ENCODE data around the gene CUX1.
"Not testable (repeated sequence)": the region's sequence is repeated elsewhere in the genome, so short reads cannot be mapped to it uniquely, and the experiment has no call there.

The CUX1 gene

DNA sequence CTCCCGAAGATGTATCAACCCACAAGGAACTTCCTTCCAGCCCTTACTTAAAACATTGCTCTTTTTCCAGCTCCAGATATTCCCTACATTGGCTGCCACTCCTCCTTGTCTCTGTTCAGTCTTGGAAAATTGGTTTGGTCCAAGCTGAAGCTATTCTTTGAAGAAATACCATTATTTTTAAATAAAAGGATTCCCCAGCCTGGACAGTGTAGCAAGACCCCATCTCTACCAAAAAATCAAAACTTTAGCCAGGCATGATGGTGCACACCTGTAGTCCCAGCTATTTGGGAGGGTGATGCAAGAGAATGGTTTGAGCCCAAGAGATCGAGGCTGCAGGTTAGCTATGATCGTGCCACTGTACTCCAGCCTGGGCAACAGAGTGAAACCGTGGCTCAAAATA, 159.8 kb downstream of the CUX1 start:
- FAIRE-seq = no peak
- no peak for DNase-seq (ENCODE audit: insufficient read length, low spot score)
- no peak for TF ChIP-seq PAX5 (IDR thresholded peaks at IDR 0.05; ENCODE audit: insufficient read depth, low read length, severe bottlenecking)
- TF ChIP-seq SPI1 (IDR thresholded peaks at IDR 0.05; ENCODE audit: low read depth, low read length) = no peak
- no peak for TF ChIP-seq TAF1 (IDR thresholded peaks at IDR 0.05; ENCODE audit: low read depth, low read length)
- no peak for TF ChIP-seq POU2F2 (IDR thresholded peaks at IDR 0.05; ENCODE audit: low read depth, low read length)
- no peak for TF ChIP-seq POLR2A (IDR thresholded peaks at IDR 0.05; ENCODE audit: low read depth, low read length)
- no peak for TF ChIP-seq POLR2AphosphoS5 (IDR thresholded peaks at IDR 0.05; ENCODE audit: low read depth, low read length)

DNA sequence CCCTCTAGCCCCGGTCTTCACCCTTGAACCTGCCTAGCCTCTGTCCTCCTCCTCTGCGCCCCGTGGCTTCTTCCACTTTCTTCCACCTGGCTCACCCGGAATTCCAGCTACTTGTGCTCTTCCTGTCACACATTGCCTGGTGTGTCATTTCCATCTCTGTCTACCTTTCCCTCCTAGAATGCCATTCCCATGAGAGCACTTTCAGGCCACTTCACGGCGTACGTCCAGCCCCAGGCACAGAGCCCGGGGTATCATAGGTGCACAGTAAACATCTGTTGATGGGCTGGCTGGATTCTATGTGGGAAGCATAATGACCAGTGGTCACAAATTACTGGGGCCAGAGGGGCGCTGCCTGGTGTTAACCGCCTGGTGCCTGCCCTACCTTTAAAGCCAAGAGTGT, 161.3 kb downstream of the CUX1 start:
- DNase-seq (ENCODE audit: insufficient read length, low spot score) = no peak
- FAIRE-seq = no peak
- no peak for TF ChIP-seq TAF1 (IDR thresholded peaks at IDR 0.05; ENCODE audit: low read depth, low read length)

DNA sequence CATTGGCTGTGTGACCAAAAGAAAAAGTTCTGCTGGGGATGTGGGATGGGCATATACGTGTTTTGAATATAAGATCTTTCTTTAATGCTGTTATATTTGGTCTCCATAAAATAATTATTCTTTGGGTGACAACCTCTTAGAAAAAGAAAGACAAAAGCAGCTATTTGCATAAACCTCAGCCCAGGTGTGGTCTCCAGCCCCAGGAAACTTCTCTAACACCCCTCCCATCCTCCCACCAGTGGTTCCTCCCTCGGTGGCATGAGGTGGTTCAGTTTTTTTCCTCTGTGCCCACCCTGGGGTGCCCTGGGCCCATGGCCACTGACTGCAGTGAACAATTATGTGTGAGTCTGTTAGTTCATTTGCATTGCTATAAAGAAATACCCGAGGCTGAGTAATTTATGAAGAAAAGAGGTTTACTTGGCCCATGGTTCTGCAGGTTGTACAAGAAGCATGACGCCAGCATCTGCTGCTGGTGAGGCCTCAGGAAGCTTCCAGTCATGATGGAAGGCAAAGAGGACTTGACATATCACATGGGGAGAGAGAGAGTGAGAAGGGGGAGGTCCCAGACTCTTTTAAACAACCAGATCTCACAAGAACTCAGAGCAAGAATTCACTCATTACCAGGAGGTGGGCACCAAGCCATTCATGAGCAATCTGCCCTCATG, 165.9 kb downstream of the CUX1 start:
- peak; percentile 56; the same call in 1 of the 2 replicates for TF ChIP-seq POU2F2 (IDR thresholded peaks at IDR 0.05; ENCODE audit: low read depth, low read length)
- TF ChIP-seq TAF1 (IDR thresholded peaks at IDR 0.05; ENCODE audit: low read depth, low read length) = no peak
- FAIRE-seq = no peak
- no peak for DNase-seq (ENCODE audit: insufficient read length, low spot score)

DNA sequence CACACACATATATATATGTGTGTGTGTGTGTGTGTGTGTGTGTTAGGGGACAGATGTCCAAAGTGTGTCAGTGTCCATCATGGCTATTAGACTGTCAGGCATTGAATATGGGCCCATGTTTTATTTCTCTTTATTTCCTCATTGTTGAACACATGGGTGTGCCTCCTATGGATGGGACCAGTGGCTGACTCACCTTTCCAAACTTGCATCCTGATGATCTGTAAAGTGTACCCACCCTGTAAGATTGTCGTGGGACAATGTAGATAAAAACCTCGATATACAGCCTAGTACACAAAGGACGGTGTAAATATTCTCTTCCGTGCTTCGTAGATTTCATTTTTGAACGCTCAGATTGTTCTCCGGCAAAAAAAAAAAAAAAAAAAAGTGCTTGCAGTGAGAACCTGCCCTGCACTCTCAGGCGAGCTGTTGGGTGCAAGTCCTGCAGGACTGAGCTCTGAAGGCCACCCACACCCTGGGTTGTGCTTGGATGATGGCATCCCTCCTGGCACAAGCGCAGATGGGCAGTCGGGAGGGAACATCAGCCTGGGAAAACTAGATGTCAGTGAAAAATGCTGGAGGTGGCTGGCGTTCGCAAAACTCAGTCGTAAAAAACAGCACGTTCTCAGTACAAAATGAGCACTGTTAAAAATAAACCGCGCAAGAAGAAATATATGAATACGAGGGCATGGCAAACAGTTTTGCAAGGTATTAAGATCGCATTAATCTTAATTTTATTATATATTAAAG, 166.9 kb downstream of the CUX1 start:
- TF ChIP-seq POU2F2 (IDR thresholded peaks at IDR 0.05; ENCODE audit: low read depth, low read length) (no peak), PAX5 (IDR thresholded peaks at IDR 0.05; ENCODE audit: insufficient read depth, low read length, severe bottlenecking) (no peak), POLR2AphosphoS5 (IDR thresholded peaks at IDR 0.05; ENCODE audit: low read depth, low read length) (no peak), TAF1 (IDR thresholded peaks at IDR 0.05; ENCODE audit: low read depth, low read length) (no peak), SPI1 (IDR thresholded peaks at IDR 0.05; ENCODE audit: low read depth, low read length) (no peak), POLR2A (IDR thresholded peaks at IDR 0.05; ENCODE audit: low read depth, low read length) (no peak)
- no peak for DNase-seq (ENCODE audit: insufficient read length, low spot score)
- FAIRE-seq = no peak

GRCh38 chr7:101985057-101985902, 167.9 kb downstream of the CUX1 start:
- FAIRE-seq (peak; percentile 82), DNase-seq (ENCODE audit: insufficient read length, low spot score) (no peak)
- TF ChIP-seq PAX5 (IDR thresholded peaks at IDR 0.05; ENCODE audit: insufficient read depth, low read length, severe bottlenecking) (no peak), POU2F2 (IDR thresholded peaks at IDR 0.05; ENCODE audit: low read depth, low read length) (no peak), POLR2A (IDR thresholded peaks at IDR 0.05; ENCODE audit: low read depth, low read length) (no peak), TAF1 (IDR thresholded peaks at IDR 0.05; ENCODE audit: low read depth, low read length) (no peak), SPI1 (IDR thresholded peaks at IDR 0.05; ENCODE audit: low read depth, low read length) (no peak), POLR2AphosphoS5 (IDR thresholded peaks at IDR 0.05; ENCODE audit: low read depth, low read length) (no peak)

DNA sequence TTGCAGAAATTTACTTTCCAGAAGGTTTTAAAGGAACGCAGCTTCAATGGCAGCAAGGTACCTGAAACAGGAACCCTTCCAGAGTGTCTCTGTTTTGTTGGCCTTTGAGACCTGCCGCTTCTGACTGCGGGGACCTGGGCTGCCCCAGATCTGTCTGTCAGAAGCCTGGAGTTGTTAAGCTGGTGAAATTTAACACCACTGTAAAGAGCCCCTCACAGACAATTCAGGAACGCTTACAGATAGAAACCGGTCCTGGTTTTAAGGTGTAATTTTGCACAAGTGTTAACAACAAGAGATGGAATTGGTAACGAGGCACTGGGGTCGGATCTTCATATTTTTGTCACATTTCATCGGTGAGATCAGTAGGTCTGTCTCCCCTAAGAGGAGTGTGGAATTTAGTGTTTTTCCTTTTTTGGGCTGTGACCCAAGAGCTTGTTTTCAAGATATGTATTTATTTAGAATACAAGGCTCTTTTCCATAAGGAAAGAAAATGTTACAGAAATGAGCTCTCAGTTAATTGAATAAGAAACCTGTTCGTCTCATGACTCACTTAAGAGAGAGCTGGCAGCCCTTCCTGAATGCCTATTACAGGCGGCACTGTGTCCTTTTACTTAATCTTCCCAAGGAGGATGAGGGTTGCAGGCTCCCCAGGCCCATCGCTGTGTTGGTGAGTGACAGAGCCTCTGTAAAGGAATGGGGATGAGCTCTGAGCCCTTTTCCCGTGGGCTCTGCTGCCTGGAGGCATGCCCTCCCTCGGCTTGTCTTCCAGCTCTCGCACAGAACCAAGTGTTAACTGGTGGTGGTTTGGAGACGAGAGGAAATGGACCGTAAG, 168.7 kb downstream of the CUX1 start:
- DNase-seq (ENCODE audit: insufficient read length, low spot score) = no peak
- TF ChIP-seq TAF1 (IDR thresholded peaks at IDR 0.05; ENCODE audit: low read depth, low read length) = no peak
- 0 out of 2 replicates have a peak, but pooled peaks have one; percentile 24 for TF ChIP-seq SPI1 (IDR thresholded peaks at IDR 0.05; ENCODE audit: low read depth, low read length)
- FAIRE-seq = no peak

DNA sequence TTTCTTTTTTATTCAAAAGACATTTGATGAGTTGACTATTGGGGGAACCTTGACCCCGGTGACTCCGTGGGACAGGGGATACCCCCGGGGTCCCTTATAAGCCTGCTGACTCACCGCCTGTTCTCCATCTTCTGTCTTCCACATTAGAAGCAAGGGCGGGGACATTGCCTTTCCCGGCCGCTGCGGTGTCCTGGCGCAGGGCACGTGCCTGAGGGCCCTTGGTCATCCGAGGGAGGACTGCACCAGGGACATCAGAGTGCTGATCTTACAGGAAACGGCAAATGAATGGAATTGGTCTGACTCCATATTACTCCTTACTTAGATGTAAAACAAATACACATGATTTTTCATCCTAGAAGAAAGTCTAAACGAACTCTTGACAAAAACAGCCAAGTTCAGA, 170.1 kb downstream of the CUX1 start:
- DNase-seq (ENCODE audit: insufficient read length, low spot score) (no peak), FAIRE-seq (no peak)
- no peak for TF ChIP-seq TAF1 (IDR thresholded peaks at IDR 0.05; ENCODE audit: low read depth, low read length)

DNA sequence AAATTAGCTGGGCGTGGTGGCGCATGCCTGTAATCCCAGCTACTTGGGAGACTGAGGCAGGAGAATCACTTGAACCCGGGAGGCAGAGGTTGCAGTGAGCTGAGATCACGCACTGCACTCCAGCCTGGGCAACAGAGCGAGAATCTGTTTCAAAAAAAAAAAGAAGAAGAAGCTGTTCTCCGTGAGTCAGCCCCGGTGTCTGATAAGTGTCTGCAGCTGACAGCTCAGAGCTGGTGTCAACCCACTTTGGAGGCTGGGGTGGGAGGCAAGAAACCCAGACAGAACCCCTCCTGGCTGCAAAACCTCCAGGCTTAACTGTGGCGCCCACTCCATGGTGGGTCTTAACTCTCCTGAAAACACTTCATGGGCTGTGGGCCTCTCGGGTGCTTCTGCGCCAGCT, 170.6 kb downstream of the CUX1 start:
- not testable (repeated sequence) for DNase-seq (ENCODE audit: insufficient read length, low spot score); FAIRE-seq

DNA sequence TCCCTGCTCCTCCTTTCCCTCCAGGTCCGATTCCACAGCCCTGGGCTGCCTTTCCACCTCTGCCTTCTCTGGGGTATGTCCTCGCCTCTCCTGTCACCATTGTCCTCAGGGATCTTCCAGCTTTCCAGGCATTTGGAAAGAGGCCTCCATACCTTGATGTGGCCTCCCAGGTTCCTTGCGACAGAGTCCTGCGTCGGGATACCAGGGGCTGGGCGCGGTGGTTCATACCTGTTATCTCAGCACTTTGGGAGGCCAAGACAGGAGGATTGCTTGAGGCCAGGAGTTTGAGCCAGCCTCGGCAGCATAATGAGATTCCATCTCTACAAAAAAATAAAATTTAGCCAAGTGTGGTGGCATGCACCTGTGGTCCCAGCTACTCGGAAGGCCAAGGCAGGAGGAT, 171.1 kb downstream of the CUX1 start:
- FAIRE-seq (no peak), DNase-seq (ENCODE audit: insufficient read length, low spot score) (no peak)
- no peak for TF ChIP-seq POLR2A (IDR thresholded peaks at IDR 0.05; ENCODE audit: low read depth, low read length)
- TF ChIP-seq TAF1 (IDR thresholded peaks at IDR 0.05; ENCODE audit: low read depth, low read length) = no peak
- TF ChIP-seq PAX5 (IDR thresholded peaks at IDR 0.05; ENCODE audit: insufficient read depth, low read length, severe bottlenecking) = no peak
- no peak for TF ChIP-seq POLR2AphosphoS5 (IDR thresholded peaks at IDR 0.05; ENCODE audit: low read depth, low read length)
- no peak for TF ChIP-seq SPI1 (IDR thresholded peaks at IDR 0.05; ENCODE audit: low read depth, low read length)
- no peak for TF ChIP-seq POU2F2 (IDR thresholded peaks at IDR 0.05; ENCODE audit: low read depth, low read length)

DNA sequence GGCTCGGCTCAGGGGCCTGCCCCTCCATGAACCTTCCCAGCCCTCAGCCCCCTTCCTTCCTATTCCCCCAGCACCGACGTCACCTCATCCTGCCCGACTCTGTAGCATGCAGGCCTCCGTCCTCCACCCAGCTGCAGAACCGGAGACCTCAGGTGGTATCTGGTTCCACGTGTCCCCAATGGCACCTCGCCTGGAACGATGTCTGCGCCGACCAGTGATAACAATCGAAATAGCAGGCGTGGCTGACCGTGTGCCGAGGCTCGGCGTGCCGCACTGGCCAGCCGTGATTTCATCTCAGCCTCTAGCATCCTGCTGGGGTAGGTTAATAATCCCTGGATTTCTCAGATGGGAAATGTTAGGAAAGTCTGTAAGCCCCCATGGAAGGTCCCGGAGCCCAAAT, 171.7 kb downstream of the CUX1 start:
- TF ChIP-seq TAF1 (IDR thresholded peaks at IDR 0.05; ENCODE audit: low read depth, low read length) = no peak
- no peak for TF ChIP-seq POLR2AphosphoS5 (IDR thresholded peaks at IDR 0.05; ENCODE audit: low read depth, low read length)
- TF ChIP-seq SPI1 (IDR thresholded peaks at IDR 0.05; ENCODE audit: low read depth, low read length) = no peak
- no peak for TF ChIP-seq POU2F2 (IDR thresholded peaks at IDR 0.05; ENCODE audit: low read depth, low read length)
- TF ChIP-seq POLR2A (IDR thresholded peaks at IDR 0.05; ENCODE audit: low read depth, low read length) = no peak
- TF ChIP-seq PAX5 (IDR thresholded peaks at IDR 0.05; ENCODE audit: insufficient read depth, low read length, severe bottlenecking) = no peak
- FAIRE-seq = peak; percentile 16

More for the DNA sequence above, 171.7 kb downstream of the CUX1 start:
- DNase-seq (ENCODE audit: insufficient read length, low spot score) = no peak

Data from GM12891 (cell line).